ENCODE measurements around the gene TAS1R2. TPM values are rescaled to one million over a fixed set of nuclear protein-coding genes. Genes with fewer than 3 reads are reported as not detected.

The TAS1R2 gene
- total and polyA plus RNA-seq, 9 of the 15 experiments (the other 6 are each of a cell fraction or from before 2014, with no cell fraction given) = not detected

- TF ChIP-seq MGA (IDR thresholded peaks at IDR 0.05) (peak; percentile 98), HMBOX1 (IDR thresholded peaks at IDR 0.05) (0 out of 2 replicates have a peak, but pooled peaks have one; percentile 27), FOXP1 (CRISPR knock-in tag; IDR thresholded peaks at IDR 0.05) (peak; percentile 80), ELK1 (CRISPR knock-in tag; IDR thresholded peaks at IDR 0.05) (no peak), ZNF696 (CRISPR knock-in tag; conservative IDR thresholded peaks at IDR 0.05) (no peak), TCF15 (CRISPR knock-in tag; IDR thresholded peaks at IDR 0.05) (no peak), JUN (IDR thresholded peaks at IDR 0.05; ENCODE audit: borderline replicate concordance, low read depth, low read length) (peak; percentile 46; the same call in 1 of the 2 replicates), JUN (CRISPR knock-in tag; IDR thresholded peaks at IDR 0.05; ENCODE audit: borderline replicate concordance) (peak; percentile 60; the same call in 1 of the 2 replicates), ZBTB26 (CRISPR knock-in tag; IDR thresholded peaks at IDR 0.05) (no peak), TOE1 (IDR thresholded peaks at IDR 0.05; ENCODE audit: borderline replicate concordance) (peak; percentile 98), TOE1 (CRISPR knock-in tag; IDR thresholded peaks at IDR 0.05; ENCODE audit: borderline replicate concordance, low read depth) (no peak)
Measured at GRCh38 chr1:18902523-18903290, 43.2 kb upstream of the TAS1R2 start, which contains the start of gene ALDH4A1 (continued).
